Osteoblast (primary cell): Measurements from ENCODE around the gene IFNK. TPM values are rescaled to one million over a fixed set of nuclear protein-coding genes. Genes with fewer than 3 reads are reported as not detected.

ENCODE experiments used
- DNase-seq: peaks from one replicate; pipeline ENCODE4 v3.0.0; 2011; ENCODE audit warnings: low spot score, mixed read lengths; ENCODE audit not compliant: insufficient read length; ENCODE audit errors: missing footprints
- H2AFZ ChIP-seq: 2 replicates; pipeline ENCODE4 v1.6.0; 2011; ENCODE audit warnings: mild to moderate bottlenecking, low read length
- H3K27ac ChIP-seq: 2 replicates; pipeline ENCODE4 v1.5.1; 2011; ENCODE audit warnings: mild to moderate bottlenecking, low read depth, low read length, moderate library complexity
- H3K27me3 ChIP-seq: 2 replicates; pipeline ENCODE4 v1.6.0; 2012; ENCODE audit warnings: mild to moderate bottlenecking, control low read depth, inconsistent platforms, low read length, moderate library complexity; ENCODE audit not compliant: insufficient read depth
- H3K36me3 ChIP-seq: 2 replicates; pipeline ENCODE4 v1.5.1; 2011; ENCODE audit warnings: mild to moderate bottlenecking, low read length, control low read depth, moderate library complexity; ENCODE audit not compliant: insufficient read depth
- H3K4me1 ChIP-seq: 2 replicates; pipeline ENCODE4 v1.5.1; 2011; ENCODE audit warnings: mild to moderate bottlenecking, low read length, control low read depth, moderate library complexity; ENCODE audit not compliant: insufficient read depth
- H3K4me2 ChIP-seq: 2 replicates; pipeline ENCODE4 v1.6.0; 2011; ENCODE audit warnings: mild to moderate bottlenecking, low read length; ENCODE audit not compliant: insufficient read depth
- H3K4me3 ChIP-seq: fragments of 200-600 bp; sonication (generic); 3 replicates; pipeline ENCODE4 v1.5.1; 2012; ENCODE audit warnings: mild to moderate bottlenecking, low read length, inconsistent platforms; ENCODE audit not compliant: insufficient read depth
- H3K79me2 ChIP-seq: 2 replicates; pipeline ENCODE4 v1.6.0; 2012; ENCODE audit warnings: mild to moderate bottlenecking, low read length, control low read depth, inconsistent platforms; ENCODE audit not compliant: insufficient read depth
- H3K9me3 ChIP-seq: 2 replicates; pipeline ENCODE4 v1.5.1; 2011; ENCODE audit warnings: low read depth, low read length, control low read depth
- H4K20me1 ChIP-seq: 2 replicates; pipeline ENCODE4 v1.6.0; 2012; ENCODE audit warnings: mild to moderate bottlenecking, low read length, control low read depth; ENCODE audit not compliant: insufficient read depth
- CTCF ChIP-seq: IDR thresholded peaks from 2 replicates; pipeline ENCODE4 v1.5.1; 2011; ENCODE audit warnings: mild to moderate bottlenecking, low read depth, low read length, moderate library complexity; ENCODE audit errors: extremely low read depth
- total RNA-seq: library from RNA; depleted of rRNA; stranded (reverse); fragments of >200 nt; gene quantifications from 2 replicates; pipeline ENCODE4 v1.2.3, GENCODE V29; 2012

IFNK gene
- total RNA-seq, 1 donor, result not detected

DNA sequence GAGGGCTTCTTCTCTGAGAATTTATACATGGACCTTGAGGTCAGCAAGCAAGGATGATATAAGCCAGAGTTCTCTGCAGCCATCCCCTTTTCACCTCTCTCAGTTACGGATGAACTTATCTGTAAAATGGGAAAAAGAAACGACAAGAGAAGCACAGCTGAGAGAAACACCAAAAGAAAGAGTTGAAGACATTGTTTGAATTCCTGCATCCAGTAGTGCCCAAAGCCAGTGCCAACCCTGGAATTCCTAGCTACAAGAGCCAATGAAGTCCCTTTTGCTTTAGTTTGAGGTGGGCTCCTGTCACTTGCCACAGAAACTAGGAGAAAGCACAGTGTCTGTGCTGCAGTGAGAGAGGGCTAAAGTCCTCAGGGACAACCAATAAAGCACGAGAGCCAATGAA lies 12.1 kb downstream of the IFNK start:
- Histone ChIP-seq H2AFZ (no peak overlapping the region), H3K27ac (no peak overlapping the region), H3K4me3 (no peak overlapping the region), H3K79me2 (no peaks in the 10 kb centered on the region), H3K9me3 (no peaks in the 10 kb centered on the region), H4K20me1 (no peaks in the 10 kb centered on the region), H3K4me1 (peaks cover 9% of the 10 kb centered on the region), H3K36me3 (no peaks in the 10 kb centered on the region), H3K4me2 (no peak overlapping the region), H3K27me3 (no peaks in the 10 kb centered on the region)
- TF ChIP-seq CTCF, result no peak
- no peak for DNase-seq

GRCh38 chr9:27537027-27537435 lies 12.9 kb downstream of the IFNK start:
- H4K20me1 ChIP-seq, result no peaks in the 10 kb centered on the region
- no peak for TF ChIP-seq CTCF
- H2AFZ ChIP-seq, result no peak overlapping the region
- no peak for DNase-seq
- no peaks in the 10 kb centered on the region for H3K27me3 ChIP-seq
- no peaks in the 10 kb centered on the region for H3K79me2 ChIP-seq
- no peaks in the 10 kb centered on the region for H3K36me3 ChIP-seq
- peaks cover 9% of the 10 kb centered on the region for H3K4me1 ChIP-seq
- no peak overlapping the region for H3K4me3 ChIP-seq
- no peaks in the 10 kb centered on the region for H3K9me3 ChIP-seq
- no peak overlapping the region for H3K4me2 ChIP-seq
- no peak overlapping the region for H3K27ac ChIP-seq

DNA sequence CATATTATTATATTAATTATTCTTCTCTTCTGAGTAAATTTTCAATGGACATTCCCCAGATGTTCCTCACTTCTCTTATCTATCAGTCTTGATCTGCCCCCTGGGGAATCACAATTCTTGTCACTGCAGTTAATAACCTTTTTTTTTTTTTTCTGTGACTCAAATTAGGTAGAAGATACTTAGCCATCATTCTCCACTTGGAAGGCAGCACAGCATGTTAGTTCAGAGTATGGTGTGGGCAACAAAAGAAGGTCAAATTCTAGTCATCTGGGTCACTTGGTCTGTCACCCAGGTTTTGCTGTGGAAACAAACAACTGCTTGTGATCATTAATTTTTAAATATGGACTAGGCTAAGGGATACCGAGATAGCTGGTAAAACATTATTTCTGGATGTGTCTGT lies 13.7 kb downstream of the IFNK start:
- H3K79me2 ChIP-seq, result no peaks in the 10 kb centered on the region
- H3K27me3 ChIP-seq, result no peaks in the 10 kb centered on the region
- no peak overlapping the region for H3K4me3 ChIP-seq
- no peak for TF ChIP-seq CTCF
- no peaks in the 10 kb centered on the region for H3K36me3 ChIP-seq
- no peak for DNase-seq
- peaks cover 13% of the 10 kb centered on the region for H3K4me1 ChIP-seq
- H3K9me3 ChIP-seq, result no peaks in the 10 kb centered on the region
- H3K4me2 ChIP-seq, result no peak overlapping the region
- no peak overlapping the region for H2AFZ ChIP-seq
- H3K27ac ChIP-seq, result no peak overlapping the region
- H4K20me1 ChIP-seq, result no peaks in the 10 kb centered on the region

DNA sequence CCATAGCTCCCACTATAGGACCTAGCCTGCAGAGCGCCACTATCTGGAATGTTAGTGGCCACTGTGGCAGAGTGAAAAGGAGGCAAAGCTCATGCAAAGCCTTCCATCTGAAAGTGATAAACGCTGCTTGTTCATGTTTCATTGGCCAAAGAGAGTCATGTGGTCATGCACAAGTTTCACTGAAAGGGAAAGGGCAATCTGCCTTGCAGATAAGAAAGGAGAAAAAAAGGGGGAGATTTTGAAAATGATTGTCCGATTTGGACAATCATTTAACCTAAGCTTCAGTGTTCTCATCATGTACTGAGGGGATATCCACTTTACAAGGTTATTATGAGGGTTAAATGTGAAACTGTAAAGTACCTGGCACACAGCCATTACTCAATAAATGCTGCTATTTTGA lies 14.6 kb downstream of the IFNK start:
- Histone ChIP-seq H3K27me3 (no peaks in the 10 kb centered on the region), H3K9me3 (no peaks in the 10 kb centered on the region), H4K20me1 (no peaks in the 10 kb centered on the region), H3K27ac (no peak overlapping the region), H3K4me2 (no peak overlapping the region), H3K4me3 (no peak overlapping the region), H3K36me3 (no peaks in the 10 kb centered on the region), H2AFZ (no peak overlapping the region), H3K4me1 (peaks cover 13% of the 10 kb centered on the region), H3K79me2 (no peaks in the 10 kb centered on the region)
- no peak for TF ChIP-seq CTCF
- no peak for DNase-seq
